Measurements from ENCODE around the gene KLF2.
"Not testable (repeated sequence)": the region's sequence is repeated elsewhere in the genome, so short reads cannot be mapped to it uniquely, and the experiment has no call there.

The KLF2 gene

GRCh38 chr19:16324384-16325160, at the start of gene KLF2:
Gene KLF2, plus strand, starts transcription at chr19:16324826. Its CDS starts 98 bp downstream, at chr19:16324924.
- DNase-seq (ENCODE audit: low spot score): peak; percentile 92

- no peak for DNase-seq (ENCODE audit: low spot score)
Measured at GRCh38 chr19:16280306-16280705, 44.3 kb upstream of the KLF2 start.

DNA sequence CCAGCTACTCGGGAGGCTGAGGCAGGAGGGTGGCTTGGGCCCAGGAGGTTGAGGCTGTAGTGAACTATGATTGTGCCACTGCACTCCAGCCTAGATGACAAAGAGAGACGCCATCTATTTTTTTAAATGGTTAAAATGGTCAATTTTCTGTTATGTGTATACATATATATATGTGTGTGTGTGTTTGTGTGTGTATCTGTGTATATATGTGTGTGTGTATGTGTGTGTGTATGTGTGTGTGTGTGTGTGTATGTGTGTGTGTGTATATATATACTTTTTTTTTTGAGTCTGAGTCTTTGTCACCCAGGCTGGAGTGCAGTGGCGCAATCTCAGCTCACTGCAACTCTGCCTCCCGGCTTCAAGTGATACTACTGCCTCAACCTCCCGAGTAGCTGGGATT, 42.9 kb upstream of the KLF2 start:
- DNase-seq (ENCODE audit: low spot score): no peak

DNA sequence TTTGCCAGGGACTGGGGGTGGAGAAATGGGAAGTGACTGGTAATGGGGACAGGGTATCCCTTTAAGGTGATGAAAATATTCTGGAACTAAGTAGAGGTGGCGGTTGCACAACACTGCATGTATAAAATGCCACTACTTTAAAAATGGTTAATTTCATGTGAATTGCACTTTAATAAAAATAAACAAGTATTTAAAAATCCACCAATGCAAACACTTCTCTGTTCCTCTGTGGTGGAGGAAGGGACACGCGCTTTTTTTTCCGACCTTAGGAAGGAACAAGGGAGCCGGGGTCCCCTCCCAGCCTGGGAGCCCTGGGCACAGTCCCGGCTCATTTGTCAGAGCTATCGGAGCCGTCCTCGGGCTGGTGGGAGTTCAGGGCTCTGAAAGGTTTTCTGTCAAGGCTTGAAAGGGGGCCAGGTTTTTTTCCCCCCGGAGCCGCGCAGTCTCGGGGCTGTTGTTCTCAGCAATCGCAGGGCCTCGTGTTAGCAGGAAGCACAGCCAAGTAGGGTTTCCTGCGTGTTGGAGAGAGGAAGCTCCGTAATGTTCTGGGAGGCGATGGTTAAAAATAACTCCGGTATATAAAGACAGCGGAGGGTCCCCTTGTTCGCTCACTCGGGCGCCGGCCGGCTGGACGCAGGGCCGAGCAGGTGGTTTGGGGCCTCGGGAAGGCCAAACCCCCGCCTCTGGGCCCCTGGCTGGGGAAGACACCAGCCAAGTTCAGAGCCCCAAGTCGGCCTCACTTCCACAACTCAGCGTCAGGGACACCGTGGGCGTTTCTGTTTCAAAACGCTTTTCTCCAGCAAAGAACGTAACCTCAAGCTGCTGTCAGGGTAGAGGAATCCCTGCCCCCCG, 41.2 kb upstream of the KLF2 start:
- no peak for DNase-seq (ENCODE audit: low spot score)

DNA sequence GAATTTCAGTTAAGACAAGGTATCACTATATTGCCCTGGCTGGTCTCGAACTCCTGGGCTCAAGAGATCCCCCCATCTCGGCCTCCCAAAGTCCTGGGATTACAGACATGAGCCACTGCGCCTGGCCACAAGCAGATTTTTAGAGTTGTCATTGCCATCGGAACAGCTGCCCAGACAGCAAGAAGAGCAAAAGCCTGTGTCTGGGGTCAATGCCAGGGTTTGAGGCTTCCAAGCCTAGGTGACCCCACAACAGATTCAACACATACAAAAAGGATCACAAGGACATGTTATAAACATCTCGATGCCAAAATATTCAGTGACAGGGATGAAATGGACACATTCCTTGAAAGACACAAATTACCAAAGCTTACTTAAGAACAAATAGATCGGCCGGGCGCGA, 40.1 kb upstream of the KLF2 start:
- DNase-seq (ENCODE audit: low spot score): no peak

DNA sequence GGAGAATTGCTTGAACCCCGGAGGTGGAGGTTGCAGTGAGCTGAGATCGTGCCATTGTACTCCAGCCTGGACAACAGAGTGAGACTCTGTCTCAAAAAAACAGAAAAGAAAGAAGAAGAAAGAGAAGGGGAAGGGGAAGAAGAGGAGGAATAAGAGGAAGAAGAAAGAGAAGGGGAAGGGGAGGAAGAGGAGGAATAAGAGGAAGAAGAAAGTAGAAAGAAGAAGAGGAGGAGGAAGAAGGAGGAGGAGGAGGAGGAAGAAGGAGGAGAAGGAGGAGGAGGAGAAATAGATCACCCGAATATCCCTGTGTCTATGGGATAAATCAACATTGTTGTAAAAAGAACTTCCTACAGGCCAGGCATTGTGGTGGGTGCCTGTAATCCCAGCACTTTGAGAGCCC, 39.5 kb upstream of the KLF2 start:
- DNase-seq (ENCODE audit: low spot score): not testable (repeated sequence)

DNA sequence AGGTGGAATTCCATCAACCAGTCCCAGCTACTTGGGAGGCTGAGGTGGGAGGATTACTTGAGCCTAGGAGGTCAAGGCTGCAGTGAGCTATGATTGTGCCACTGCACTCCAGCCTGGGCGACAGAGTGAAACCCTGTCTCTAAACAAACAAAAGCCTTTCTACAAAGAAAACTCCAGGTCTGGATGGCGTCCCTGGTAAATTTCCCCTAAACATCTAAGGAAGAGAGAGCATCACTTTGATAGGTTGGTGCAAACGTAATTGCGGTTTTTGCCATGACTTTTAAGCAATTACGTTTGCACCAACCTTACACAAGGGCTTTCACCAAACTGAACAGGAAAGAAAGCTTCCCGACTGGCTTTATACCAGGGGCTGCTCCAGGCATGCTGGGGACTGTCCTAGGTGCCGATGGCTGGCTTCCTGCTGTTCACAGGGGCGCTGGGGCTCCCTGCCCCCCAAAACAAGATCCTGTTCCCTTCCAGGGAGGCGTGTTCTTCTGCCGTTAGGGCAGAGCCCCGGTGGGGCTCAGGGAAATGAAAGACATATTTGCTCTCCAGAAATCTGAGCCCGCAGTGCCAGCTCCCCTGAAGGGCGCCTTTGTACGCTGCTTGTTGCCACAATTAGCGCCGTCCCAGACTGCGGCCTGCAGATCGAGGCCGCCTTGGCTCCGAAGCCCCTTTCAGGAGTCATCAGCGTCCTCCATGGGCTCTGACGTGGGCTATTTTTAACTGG, 38.7 kb upstream of the KLF2 start:
- DNase-seq (ENCODE audit: low spot score): no peak

DNA sequence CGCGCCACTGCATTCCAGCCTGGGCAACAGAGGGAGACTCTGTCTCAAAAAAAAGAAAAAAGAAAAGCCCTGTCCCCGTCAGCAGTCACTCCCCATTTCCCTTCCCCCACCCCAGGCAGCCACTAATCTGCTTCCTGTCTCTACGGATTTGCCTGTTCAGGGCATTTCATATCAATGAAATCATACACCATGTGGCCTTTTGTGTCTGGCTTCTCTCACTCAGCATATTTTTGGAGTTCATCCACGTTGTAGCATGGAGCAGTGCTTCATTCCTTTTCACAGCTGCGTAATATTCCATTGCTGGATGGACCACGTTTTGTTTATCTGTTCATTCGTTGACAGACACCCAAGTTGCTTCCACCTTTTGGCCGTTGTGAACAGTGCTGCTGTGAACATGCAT, 36.1 kb upstream of the KLF2 start:
- no peak for DNase-seq (ENCODE audit: low spot score)

DNA sequence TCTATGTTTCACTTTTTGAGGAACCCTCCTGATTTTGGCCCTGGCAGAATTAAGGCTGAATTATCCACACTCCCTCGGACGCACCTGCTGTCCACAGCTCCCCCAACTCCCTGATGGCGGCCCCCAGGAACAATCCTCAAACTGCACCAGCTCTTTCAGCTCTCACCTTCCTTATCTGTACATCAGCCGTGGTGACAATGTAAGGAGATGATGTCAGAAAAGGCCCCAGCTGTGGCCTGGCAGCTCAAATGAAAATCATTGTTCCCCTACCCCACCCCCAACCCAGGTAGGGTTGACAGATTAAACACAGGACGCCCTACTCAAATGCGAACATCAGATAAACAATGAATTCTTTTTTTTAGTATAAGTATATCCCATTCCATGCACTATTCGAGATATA, 35.0 kb upstream of the KLF2 start:
- DNase-seq (ENCODE audit: low spot score): no peak

DNA sequence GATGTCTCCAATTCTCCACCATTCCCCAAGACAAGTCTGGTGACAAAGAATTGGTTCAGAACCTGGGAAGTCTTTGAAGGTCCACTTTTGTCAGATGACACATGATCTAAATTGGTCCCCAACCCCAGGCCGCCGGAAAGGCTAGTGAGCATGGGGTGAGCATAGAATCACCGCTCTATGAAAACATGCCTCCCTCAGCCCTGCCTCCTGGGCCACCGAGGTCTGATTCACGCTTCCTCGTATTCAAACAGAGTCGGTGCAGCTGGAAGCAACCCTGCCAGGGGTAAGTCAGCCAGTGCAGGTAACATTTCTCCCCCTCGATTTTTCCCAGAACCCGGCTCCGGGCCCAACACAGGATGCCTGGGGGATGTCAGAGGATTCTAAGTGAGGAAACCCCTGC, 33.9 kb upstream of the KLF2 start:
- DNase-seq (ENCODE audit: low spot score): no peak

DNA sequence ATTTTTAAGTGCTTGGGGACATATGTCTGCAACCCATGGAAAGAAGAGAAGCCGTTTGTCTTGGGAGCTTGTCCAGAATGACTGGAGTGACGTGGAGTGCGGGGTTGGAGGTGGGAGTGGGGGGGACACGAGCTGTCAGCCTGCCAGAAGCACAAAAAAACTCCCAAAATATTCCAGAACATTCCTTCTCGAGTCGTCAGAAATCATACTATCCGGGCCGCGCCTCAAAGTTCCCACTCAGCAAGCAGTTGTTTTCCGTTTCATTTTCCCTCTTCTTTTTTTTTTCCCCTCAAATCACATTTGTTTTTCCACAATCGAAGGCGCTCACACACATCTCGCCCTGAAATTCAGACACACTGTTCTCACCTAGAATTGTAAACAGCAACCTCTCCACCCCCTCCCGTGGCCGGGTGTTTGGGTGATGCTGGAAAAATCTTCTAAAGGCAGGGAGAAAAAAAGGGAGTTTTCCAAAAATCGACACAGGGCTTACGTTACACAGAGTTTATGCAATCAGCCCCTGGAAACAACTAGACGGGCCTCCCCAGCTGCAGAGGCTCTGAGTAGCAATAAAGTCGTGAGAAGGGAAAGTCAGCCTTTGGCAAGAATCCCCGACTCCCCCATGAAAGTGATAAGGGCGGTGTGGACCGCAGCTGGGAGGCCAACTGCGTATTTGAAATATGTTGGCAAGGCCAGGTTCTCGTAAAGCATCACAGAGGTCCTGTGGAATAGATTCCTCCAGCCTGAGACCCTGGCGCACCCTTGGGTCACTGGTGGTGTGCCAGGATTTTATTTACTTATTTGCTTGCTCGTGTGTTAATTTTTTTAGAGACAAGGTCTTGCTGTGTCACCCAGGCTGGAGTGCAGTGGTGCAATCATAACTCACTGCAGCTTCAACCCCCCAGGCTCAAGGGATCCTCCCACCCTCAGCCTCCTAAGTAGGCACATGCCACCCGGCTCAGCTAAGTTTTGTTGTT, 31.2 kb upstream of the KLF2 start:
- no peak for DNase-seq (ENCODE audit: low spot score)

DNA sequence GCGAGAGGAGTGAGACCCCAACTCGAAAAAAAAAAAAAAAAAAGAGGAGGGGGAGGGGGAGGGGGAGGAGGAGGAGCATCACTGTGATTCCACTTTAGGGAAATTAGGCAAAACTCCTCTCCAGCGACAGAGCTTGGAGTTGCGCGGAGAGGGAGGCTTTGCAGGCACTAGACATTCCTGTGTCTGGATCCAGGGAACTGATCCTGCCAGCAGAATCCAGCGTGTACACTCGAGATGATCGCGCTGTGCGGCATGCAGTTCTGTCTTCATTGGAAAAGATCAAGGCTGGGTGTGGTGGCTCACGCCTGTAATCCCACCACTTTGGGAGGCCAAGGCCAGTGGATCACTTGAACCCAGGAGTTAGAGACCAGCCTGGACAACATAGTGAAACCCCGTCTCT, 29.6 kb upstream of the KLF2 start:
- no peak for DNase-seq (ENCODE audit: low spot score)

DNA sequence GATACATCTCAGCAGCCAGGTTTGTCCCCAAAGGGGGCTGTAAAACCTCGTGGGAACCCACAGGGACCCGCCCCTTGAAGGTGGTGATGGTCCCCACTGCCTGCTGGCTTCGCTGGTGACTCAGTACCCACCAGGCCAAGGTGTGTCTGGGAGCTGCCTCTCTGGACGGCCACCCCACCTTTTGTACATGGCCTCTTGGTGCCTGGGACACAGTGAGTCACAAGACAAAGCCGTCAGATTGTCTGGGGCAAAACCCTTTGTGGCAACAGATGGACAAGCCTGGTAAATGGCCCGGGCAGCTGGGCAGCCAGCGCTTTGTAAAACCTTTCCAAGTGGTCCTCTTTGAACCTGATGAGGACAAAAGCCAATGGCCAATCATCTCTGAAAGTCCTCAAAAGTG, 27.9 kb upstream of the KLF2 start:
- no peak for DNase-seq (ENCODE audit: low spot score)

GRCh38 chr19:16297575-16298178, 26.9 kb upstream of the KLF2 start:
- DNase-seq (ENCODE audit: low spot score): no peak

GRCh38 chr19:16298334-16298733, 26.3 kb upstream of the KLF2 start:
- no peak for DNase-seq (ENCODE audit: low spot score)

- DNase-seq (ENCODE audit: low spot score): no peak
Measured at GRCh38 chr19:16301999-16302694, 22.5 kb upstream of the KLF2 start.

- no peak for DNase-seq (ENCODE audit: low spot score)
Measured at GRCh38 chr19:16303755-16304154, 20.9 kb upstream of the KLF2 start.

GRCh38 chr19:16304511-16304910, 20.1 kb upstream of the KLF2 start:
- DNase-seq (ENCODE audit: low spot score): not testable (repeated sequence)

GRCh38 chr19:16305060-16305459, 19.6 kb upstream of the KLF2 start:
- DNase-seq (ENCODE audit: low spot score): not testable (repeated sequence)

- DNase-seq (ENCODE audit: low spot score): peak; percentile 35
Measured at GRCh38 chr19:16306728-16307402, 17.8 kb upstream of the KLF2 start.
